MM.1S (cell line): ENCODE data around the gene VWA1.

Experiments
- DNase-seq: peaks from one replicate; pipeline ENCODE4 v3.0.0-alpha.2; 2015
- H2AFZ ChIP-seq: fragments of 300-600 bp; sonication (generic); 2 replicates; pipeline ENCODE4 v1.6.0; 2016; ENCODE audit warnings: antibody characterized with exemption, low read length
- H3F3A ChIP-seq: fragments of 300-600 bp; sonication (generic); 2 replicates; pipeline ENCODE4 v1.6.1; 2016; ENCODE audit warnings: mild to moderate bottlenecking, antibody characterized with exemption, low read length, moderate library complexity, mixed read lengths; ENCODE audit not compliant: insufficient read depth
- H3K27ac ChIP-seq: fragments of 300-600 bp; sonication (generic); 2 replicates; pipeline ENCODE4 v1.5.1; 2016; ENCODE audit warnings: mild to moderate bottlenecking, low read length
- H3K27me3 ChIP-seq: fragments of 300-600 bp; sonication (generic); replicated peaks from 2 replicates; pipeline ENCODE4 v1.6.0; 2016; ENCODE audit warnings: low read length; ENCODE audit not compliant: insufficient read depth
- H3K36me3 ChIP-seq: fragments of 300-600 bp; sonication (generic); replicated peaks from 2 replicates; pipeline ENCODE4 v1.6.1; 2016; ENCODE audit warnings: mild to moderate bottlenecking, low read length, mixed read lengths; ENCODE audit not compliant: insufficient read depth
- H3K4me1 ChIP-seq: fragments of 300-600 bp; sonication (generic); 2 replicates; pipeline ENCODE4 v1.6.1; 2016; ENCODE audit warnings: low read length, mixed read lengths
- H3K4me2 ChIP-seq: fragments of 300-600 bp; sonication (generic); 2 replicates; pipeline ENCODE4 v1.6.0; 2016; ENCODE audit warnings: low read depth, low read length
- H3K4me3 ChIP-seq: fragments of 300-600 bp; sonication (generic); 2 replicates; pipeline ENCODE4 v1.5.1; 2016; ENCODE audit warnings: low read length, mixed read lengths
- H3K79me2 ChIP-seq: fragments of 300-600 bp; sonication (generic); 2 replicates; pipeline ENCODE4 v1.6.1; 2016; ENCODE audit warnings: mixed run types, low read length, mixed read lengths
- H3K9ac ChIP-seq: fragments of 300-600 bp; sonication (generic); 2 replicates; pipeline ENCODE4 v1.6.1; 2016; ENCODE audit warnings: low read length, mixed read lengths
- H3K9me2 ChIP-seq: fragments of 300-600 bp; sonication (generic); replicated peaks from 2 replicates; pipeline ENCODE4 v1.6.1; 2016; ENCODE audit warnings: mild to moderate bottlenecking, low read length, mixed read lengths; ENCODE audit not compliant: insufficient read depth
- H3K9me3 ChIP-seq: fragments of 300-600 bp; sonication (generic); replicated peaks from 2 replicates; pipeline ENCODE4 v1.6.1; 2016; ENCODE audit warnings: mild to moderate bottlenecking, low read length, mixed read lengths; ENCODE audit not compliant: insufficient read depth
- H4K20me1 ChIP-seq: fragments of 300-600 bp; sonication (generic); 2 replicates; pipeline ENCODE4 v1.6.1; 2016; ENCODE audit warnings: mild to moderate bottlenecking, low read length, moderate library complexity, mixed read lengths; ENCODE audit not compliant: insufficient read depth
- CTCF ChIP-seq: fragments of 300-600 bp; sonication (generic); IDR thresholded peaks from 2 replicates; pipeline ENCODE4 v1.5.1; 2016; ENCODE audit warnings: antibody characterized with exemption, low read length, mixed read lengths
- EZH2 ChIP-seq: fragments of 300-600 bp; sonication (generic); optimal IDR thresholded peaks from 2 replicates; pipeline ENCODE3; 2017; ENCODE audit warnings: low read depth, mild to moderate bottlenecking, antibody characterized with exemption, low read length, mixed read lengths
- EZH2phosphoT487 ChIP-seq: fragments of 300-600 bp; sonication (generic); IDR thresholded peaks from 2 replicates; pipeline ENCODE4 v1.6.1; 2018; ENCODE audit warnings: antibody characterized with exemption, low read length

Gene VWA1

GRCh38 chr1:1422465-1423244 lies 12.8 kb upstream of the VWA1 start:
- H3K4me2 ChIP-seq: no peak overlapping the region
- H3K9me3 ChIP-seq: no peaks in the 10 kb centered on the region
- DNase-seq: no peak
- TF ChIP-seq CTCF (no peak), EZH2 (no peak), EZH2phosphoT487 (no peak)
- no peaks in the 10 kb centered on the region for H3K9me2 ChIP-seq
- no peaks in the 10 kb centered on the region for H3K36me3 ChIP-seq
- H3K27me3 ChIP-seq: peaks cover 22% of the 10 kb centered on the region
- no peaks in the 10 kb centered on the region for H3K79me2 ChIP-seq
- peaks cover 7% of the 10 kb centered on the region for H3K4me1 ChIP-seq
- H3K27ac ChIP-seq: no peak overlapping the region
- no peaks in the 10 kb centered on the region for H3F3A ChIP-seq
- no peak overlapping the region for H3K9ac ChIP-seq
- no peak overlapping the region for H2AFZ ChIP-seq
- H4K20me1 ChIP-seq: no peaks in the 10 kb centered on the region
- no peak overlapping the region for H3K4me3 ChIP-seq

GRCh38 chr1:1423245-1423597 lies 12.3 kb upstream of the VWA1 start:
- Histone ChIP-seq H3K9me3 (no peaks in the 10 kb centered on the region), H3K4me2 (no peak overlapping the region), H3F3A (no peaks in the 10 kb centered on the region), H3K4me1 (0 out of 2 replicates have a peak, but pooled peaks cover 2% of the 10 kb centered on the region), H3K36me3 (no peaks in the 10 kb centered on the region), H2AFZ (no peak overlapping the region), H3K27me3 (peaks cover 24% of the 10 kb centered on the region), H3K4me3 (no peak overlapping the region), H3K27ac (no peak overlapping the region), H3K79me2 (no peaks in the 10 kb centered on the region), H3K9me2 (no peaks in the 10 kb centered on the region), H4K20me1 (no peaks in the 10 kb centered on the region), H3K9ac (no peak overlapping the region)
- DNase-seq: no peak
- TF ChIP-seq CTCF (no peak), EZH2phosphoT487 (no peak), EZH2 (no peak)

- no peaks in the 10 kb centered on the region for H3K9me3 ChIP-seq
- H3K27me3 ChIP-seq: peaks cover 38% of the 10 kb centered on the region
- TF ChIP-seq CTCF (no peak), EZH2 (no peak), EZH2phosphoT487 (no peak)
- H3K4me1 ChIP-seq: no peaks in the 10 kb centered on the region
- no peak overlapping the region for H3K4me3 ChIP-seq
- no peaks in the 10 kb centered on the region for H3K36me3 ChIP-seq
- no peak overlapping the region for H3K4me2 ChIP-seq
- no peaks in the 10 kb centered on the region for H4K20me1 ChIP-seq
- H2AFZ ChIP-seq: no peak overlapping the region
- H3K79me2 ChIP-seq: no peaks in the 10 kb centered on the region
- no peak overlapping the region for H3K27ac ChIP-seq
- no peaks in the 10 kb centered on the region for H3F3A ChIP-seq
- H3K9ac ChIP-seq: no peak overlapping the region
- no peak for DNase-seq
- no peaks in the 10 kb centered on the region for H3K9me2 ChIP-seq
Observed at GRCh38 chr1:1424707-1425106, 10.8 kb upstream of the VWA1 start.
